Ishikawa (cell line): Measurements from ENCODE around the gene GPR55.

Experiments used
- CEBPB ChIP-seq: IDR thresholded peaks from 2 replicates; pipeline ENCODE4 v1.6.1; 2012
- CREB1 ChIP-seq: IDR thresholded peaks from 2 replicates; pipeline ENCODE4 v1.6.1; 2012; ENCODE audit warnings: low read depth
- EGR1 ChIP-seq: IDR thresholded peaks from 2 replicates; pipeline ENCODE4 v1.6.1; 2012
- EP300 ChIP-seq: IDR thresholded peaks from 2 replicates; pipeline ENCODE4 v1.6.1; 2012; ENCODE audit warnings: borderline replicate concordance
- FOXM1 ChIP-seq: IDR thresholded peaks from 2 replicates; pipeline ENCODE4 v1.6.1; 2012; ENCODE audit warnings: low read depth, borderline replicate concordance
- MAX ChIP-seq: IDR thresholded peaks from 2 replicates; pipeline ENCODE4 v1.6.1; 2012
- NFIC ChIP-seq: IDR thresholded peaks from 2 replicates; pipeline ENCODE4 v1.6.1; 2012
- RAD21 ChIP-seq: IDR thresholded peaks from 2 replicates; pipeline ENCODE4 v1.6.1; 2012; ENCODE audit warnings: low read depth
- REST ChIP-seq: IDR thresholded peaks from 2 replicates; pipeline ENCODE4 v1.6.1; 2012; ENCODE audit warnings: low read depth, mild to moderate bottlenecking
- TAF1 ChIP-seq: IDR thresholded peaks from 2 replicates; pipeline ENCODE4 v1.6.1; 2012; ENCODE audit warnings: low read depth, mild to moderate bottlenecking
- TCF12 ChIP-seq: IDR thresholded peaks from 2 replicates; pipeline ENCODE4 v1.6.1; 2012; ENCODE audit warnings: low read depth
- TEAD4 ChIP-seq: IDR thresholded peaks from 2 replicates; pipeline ENCODE4 v1.6.1; 2012
- YY1 ChIP-seq: IDR thresholded peaks from 2 replicates; pipeline ENCODE4 v1.6.1; 2012; ENCODE audit warnings: low read depth
- ZBTB7A ChIP-seq: IDR thresholded peaks from 2 replicates; pipeline ENCODE4 v1.6.1; 2012; ENCODE audit warnings: low read depth
- TF ChIP-seq, protein P1 (sequence below): IDR thresholded peaks from 2 replicates; pipeline ENCODE4 v1.6.1; 2012

The GPR55 gene

GRCh38 chr2:230941202-230942180, 16.4 kb upstream of the GPR55 start:
- TF ChIP-seq RAD21 = no peak
- no peak for TF ChIP-seq CEBPB
- no peak for TF ChIP-seq MAX
- TF ChIP-seq ZBTB7A = no peak
- TF ChIP-seq TEAD4 = no peak
- no peak for TF ChIP-seq FOXM1
- TF ChIP-seq TCF12 = no peak

DNA sequence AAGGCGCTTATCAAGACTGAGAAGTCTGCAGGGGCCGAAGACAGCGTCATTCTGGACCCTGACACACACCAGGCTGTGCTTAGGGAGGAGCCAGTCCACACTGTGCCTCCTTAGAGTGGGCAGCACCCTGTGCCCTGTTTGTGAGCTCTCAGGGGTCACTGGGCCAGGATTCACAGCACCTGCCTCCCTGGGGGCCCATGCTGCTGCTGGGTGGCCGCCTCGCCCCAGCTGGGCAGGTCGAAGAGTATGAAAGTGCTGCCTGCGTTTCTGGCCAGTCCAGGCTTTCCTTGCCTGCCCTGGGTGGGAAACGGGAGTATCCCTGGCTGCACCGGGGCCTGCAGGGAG, 15.4 kb upstream of the GPR55 start:
- TF ChIP-seq CREB1 (no peak), REST (no peak), TCF12 (no peak), YY1 (no peak), EGR1 (no peak), TAF1 (no peak), NFIC (no peak), EP300 (no peak), MAX (no peak), FOXM1 (no peak), ZBTB7A (no peak), CEBPB (no peak), RAD21 (no peak), TEAD4 (no peak)
- TF ChIP-seq, protein P1, sequence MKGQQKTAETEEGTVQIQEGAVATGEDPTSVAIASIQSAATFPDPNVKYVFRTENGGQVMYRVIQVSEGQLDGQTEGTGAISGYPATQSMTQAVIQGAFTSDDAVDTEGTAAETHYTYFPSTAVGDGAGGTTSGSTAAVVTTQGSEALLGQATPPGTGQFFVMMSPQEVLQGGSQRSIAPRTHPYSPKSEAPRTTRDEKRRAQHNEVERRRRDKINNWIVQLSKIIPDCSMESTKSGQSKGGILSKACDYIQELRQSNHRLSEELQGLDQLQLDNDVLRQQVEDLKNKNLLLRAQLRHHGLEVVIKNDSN = no peak

DNA sequence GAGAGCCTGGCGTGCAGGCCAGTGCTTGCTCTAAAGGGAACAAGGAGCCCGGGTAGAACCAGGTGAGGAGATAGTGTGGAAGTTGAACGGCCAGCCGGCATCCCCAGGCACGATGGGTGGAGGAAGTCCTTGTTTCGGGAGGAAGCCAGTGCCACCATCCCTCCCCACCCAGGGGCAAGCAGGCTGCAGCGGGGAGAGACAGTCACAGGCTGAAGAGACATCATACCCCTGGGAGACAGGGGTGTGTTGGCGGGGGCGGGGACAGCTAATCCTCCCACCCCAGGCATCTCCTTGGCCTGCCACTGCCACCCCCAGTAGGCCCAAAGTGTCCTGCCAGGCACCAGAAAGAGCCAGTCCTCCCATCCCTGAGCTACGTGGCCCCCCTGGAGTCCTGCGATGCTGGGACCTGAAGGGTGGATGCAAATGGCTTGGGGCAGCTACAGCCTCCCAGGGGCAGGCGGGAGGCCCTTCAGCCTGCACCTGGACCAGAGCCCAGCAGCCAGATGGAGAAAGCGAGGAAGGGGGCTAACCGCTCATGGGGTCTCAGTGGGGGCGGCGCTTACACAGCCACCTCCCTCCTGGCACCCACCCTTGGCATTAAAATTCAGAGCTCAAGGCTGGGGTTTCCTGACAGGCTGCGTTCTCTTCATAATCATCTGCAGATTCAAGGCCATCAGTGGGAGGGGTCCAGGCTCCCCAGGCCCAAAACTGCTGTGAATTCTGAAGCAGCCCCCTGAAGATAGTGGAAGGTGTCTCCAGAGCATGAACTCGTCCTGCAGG, 14.8 kb upstream of the GPR55 start:
- TF ChIP-seq TEAD4 = no peak
- TF ChIP-seq EGR1 = no peak
- TF ChIP-seq FOXM1 = no peak
- no peak for TF ChIP-seq CREB1
- no peak for TF ChIP-seq REST
- TF ChIP-seq, protein P1 = no peak
- no peak for TF ChIP-seq CEBPB
- TF ChIP-seq TAF1 = no peak
- TF ChIP-seq TCF12 = no peak
- TF ChIP-seq NFIC = no peak
- TF ChIP-seq RAD21 = no peak
- TF ChIP-seq YY1 = no peak
- TF ChIP-seq ZBTB7A = no peak

DNA sequence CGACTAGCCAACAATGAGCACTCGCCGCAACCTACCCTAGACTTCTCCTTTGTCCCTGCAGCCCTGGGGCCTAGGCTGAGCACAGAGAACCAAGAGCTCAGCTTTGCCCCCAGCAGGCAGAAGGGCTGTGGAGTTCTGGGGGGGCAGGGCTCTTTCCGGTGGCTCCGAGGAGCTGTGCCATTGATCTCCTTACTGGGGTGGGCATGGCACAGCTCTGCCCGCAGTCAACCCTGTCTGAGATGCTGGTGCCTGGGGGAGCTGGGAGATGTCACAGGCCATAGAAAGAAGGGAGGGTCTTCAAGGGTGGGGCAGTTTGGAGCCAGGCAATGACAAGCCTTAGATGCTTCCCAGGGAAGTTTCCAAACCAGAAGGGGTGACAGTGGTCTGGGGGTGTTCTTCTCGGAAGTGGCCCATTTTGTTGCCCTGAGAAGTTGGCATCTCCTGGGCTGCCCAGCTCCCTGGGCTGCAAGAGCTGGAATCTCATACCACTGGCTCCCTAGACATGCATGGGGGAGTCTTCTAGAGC, 14.1 kb upstream of the GPR55 start:
- TF ChIP-seq NFIC (no peak), TCF12 (no peak), REST (no peak), MAX (no peak), CREB1 (no peak), CEBPB (no peak), TEAD4 (no peak), YY1 (no peak), TAF1 (no peak), EP300 (no peak), EGR1 (no peak), FOXM1 (no peak)
